ENCODE measurements around the gene DTX3.

DNA sequence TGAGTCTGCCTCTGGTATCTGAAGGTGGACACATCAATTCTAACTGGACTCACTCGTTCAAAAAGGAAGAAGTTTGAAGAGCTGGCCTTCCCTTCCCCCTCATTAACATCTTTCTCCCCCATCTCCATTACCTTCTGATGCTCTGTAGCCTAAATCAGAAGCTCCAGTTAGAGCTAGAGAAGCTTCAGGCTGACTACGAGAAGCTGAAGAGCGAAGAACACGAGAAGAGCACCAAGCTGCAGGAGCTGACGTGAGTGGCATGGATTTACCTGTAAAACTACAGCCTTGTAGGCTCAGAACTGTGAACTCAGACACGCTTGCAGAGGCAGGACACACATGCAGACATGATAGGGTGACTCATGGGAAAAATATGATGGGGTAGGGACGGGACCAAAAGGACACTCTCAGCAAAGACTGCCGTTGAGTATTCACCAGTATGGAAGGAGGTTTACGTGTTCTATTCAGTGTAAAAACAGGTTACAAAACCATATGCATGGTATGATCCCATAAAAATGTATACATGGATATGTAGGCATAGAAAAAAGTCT lies 27.9 kb upstream of the DTX3 start:
- TF ChIP-seq POLR2AphosphoS5 (IDR thresholded peaks at IDR 0.05; ENCODE audit: low read depth, low read length) (no peak), SIN3A (IDR thresholded peaks at IDR 0.05; ENCODE audit: low read depth) (no peak), POLR2A (IDR thresholded peaks at IDR 0.05; ENCODE audit: borderline replicate concordance, extremely low read depth, insufficient read depth, insufficient read length) (no peak)
- TF ChIP-seq, protein P1, sequence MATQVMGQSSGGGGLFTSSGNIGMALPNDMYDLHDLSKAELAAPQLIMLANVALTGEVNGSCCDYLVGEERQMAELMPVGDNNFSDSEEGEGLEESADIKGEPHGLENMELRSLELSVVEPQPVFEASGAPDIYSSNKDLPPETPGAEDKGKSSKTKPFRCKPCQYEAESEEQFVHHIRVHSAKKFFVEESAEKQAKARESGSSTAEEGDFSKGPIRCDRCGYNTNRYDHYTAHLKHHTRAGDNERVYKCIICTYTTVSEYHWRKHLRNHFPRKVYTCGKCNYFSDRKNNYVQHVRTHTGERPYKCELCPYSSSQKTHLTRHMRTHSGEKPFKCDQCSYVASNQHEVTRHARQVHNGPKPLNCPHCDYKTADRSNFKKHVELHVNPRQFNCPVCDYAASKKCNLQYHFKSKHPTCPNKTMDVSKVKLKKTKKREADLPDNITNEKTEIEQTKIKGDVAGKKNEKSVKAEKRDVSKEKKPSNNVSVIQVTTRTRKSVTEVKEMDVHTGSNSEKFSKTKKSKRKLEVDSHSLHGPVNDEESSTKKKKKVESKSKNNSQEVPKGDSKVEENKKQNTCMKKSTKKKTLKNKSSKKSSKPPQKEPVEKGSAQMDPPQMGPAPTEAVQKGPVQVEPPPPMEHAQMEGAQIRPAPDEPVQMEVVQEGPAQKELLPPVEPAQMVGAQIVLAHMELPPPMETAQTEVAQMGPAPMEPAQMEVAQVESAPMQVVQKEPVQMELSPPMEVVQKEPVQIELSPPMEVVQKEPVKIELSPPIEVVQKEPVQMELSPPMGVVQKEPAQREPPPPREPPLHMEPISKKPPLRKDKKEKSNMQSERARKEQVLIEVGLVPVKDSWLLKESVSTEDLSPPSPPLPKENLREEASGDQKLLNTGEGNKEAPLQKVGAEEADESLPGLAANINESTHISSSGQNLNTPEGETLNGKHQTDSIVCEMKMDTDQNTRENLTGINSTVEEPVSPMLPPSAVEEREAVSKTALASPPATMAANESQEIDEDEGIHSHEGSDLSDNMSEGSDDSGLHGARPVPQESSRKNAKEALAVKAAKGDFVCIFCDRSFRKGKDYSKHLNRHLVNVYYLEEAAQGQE (IDR thresholded peaks at IDR 0.05; ENCODE audit: low read depth), result no peak
- TF ChIP-seq, protein P2, sequence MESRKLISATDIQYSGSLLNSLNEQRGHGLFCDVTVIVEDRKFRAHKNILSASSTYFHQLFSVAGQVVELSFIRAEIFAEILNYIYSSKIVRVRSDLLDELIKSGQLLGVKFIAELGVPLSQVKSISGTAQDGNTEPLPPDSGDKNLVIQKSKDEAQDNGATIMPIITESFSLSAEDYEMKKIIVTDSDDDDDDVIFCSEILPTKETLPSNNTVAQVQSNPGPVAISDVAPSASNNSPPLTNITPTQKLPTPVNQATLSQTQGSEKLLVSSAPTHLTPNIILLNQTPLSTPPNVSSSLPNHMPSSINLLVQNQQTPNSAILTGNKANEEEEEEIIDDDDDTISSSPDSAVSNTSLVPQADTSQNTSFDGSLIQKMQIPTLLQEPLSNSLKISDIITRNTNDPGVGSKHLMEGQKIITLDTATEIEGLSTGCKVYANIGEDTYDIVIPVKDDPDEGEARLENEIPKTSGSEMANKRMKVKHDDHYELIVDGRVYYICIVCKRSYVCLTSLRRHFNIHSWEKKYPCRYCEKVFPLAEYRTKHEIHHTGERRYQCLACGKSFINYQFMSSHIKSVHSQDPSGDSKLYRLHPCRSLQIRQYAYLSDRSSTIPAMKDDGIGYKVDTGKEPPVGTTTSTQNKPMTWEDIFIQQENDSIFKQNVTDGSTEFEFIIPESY (IDR thresholded peaks at IDR 0.05; ENCODE audit: extremely low read depth, insufficient replicate concordance, low read length), result no peak

All from HCT116 (cell line).